Measurements from ENCODE around the gene SORCS2.

- TF ChIP-seq CTCF (IDR thresholded peaks at IDR 0.05): no peak
- TF ChIP-seq POLR2A (IDR thresholded peaks at IDR 0.05): no peak
- no peak for TF ChIP-seq POLR2AphosphoS5 (IDR thresholded peaks at IDR 0.05)
These were observed 553.1 kb downstream of the SORCS2 start for GRCh38 chr4:7745301-7745885.

Data from prostate gland (tissue), 2 donors.